Glutamatergic neuron (in vitro differentiated cells): ENCODE results near the gene SOWAHC. TPM values are rescaled to one million over a fixed set of nuclear protein-coding genes. Genes with fewer than 3 reads are reported as not detected.
A peak's percentile ranks its signal among the peaks of the same experiment; 100 is the strongest.
"Not testable (repeated sequence)": the region's sequence is repeated elsewhere in the genome, so short reads cannot be mapped to it uniquely, and the experiment has no call there.

Experiments
- DNase-seq: peaks from one replicate; pipeline ENCODE4 v3.0.0; 2022
- H3K27ac Mint-ChIP-seq: one replicate; pipeline ENCODE4 v1.8.0; 2020; ENCODE audit warnings: mild to moderate bottlenecking, mixed read lengths, inconsistent platforms; ENCODE audit not compliant: unreplicated experiment
- H3K27me3 Mint-ChIP-seq: one replicate; pipeline ENCODE4 v1.8.0; 2020; ENCODE audit warnings: mild to moderate bottlenecking, moderate library complexity, mixed read lengths, inconsistent platforms; ENCODE audit not compliant: unreplicated experiment
- H3K36me3 Mint-ChIP-seq: one replicate; pipeline ENCODE4 v1.8.0; 2020; ENCODE audit warnings: mild to moderate bottlenecking, mixed read lengths, inconsistent platforms; ENCODE audit not compliant: unreplicated experiment
- H3K4me1 Mint-ChIP-seq: one replicate; pipeline ENCODE4 v1.8.0; 2020; ENCODE audit warnings: mild to moderate bottlenecking, low read depth, mixed read lengths, inconsistent platforms; ENCODE audit not compliant: unreplicated experiment
- H3K4me3 Mint-ChIP-seq: one replicate; pipeline ENCODE4 v1.8.0; 2020; ENCODE audit warnings: mild to moderate bottlenecking, mixed read lengths, inconsistent platforms; ENCODE audit not compliant: unreplicated experiment
- H3K9me3 Mint-ChIP-seq: one replicate; pipeline ENCODE4 v1.8.0; 2020; ENCODE audit warnings: mild to moderate bottlenecking, moderate library complexity, mixed read lengths, inconsistent platforms; ENCODE audit not compliant: unreplicated experiment
- total RNA-seq: library from RNA; stranded (reverse); fragmentation: NEBNext Ultra II Directional; extraction: Animal tissue kit (Norgen Biotek cat#: 25700); gene quantifications from one replicate; pipeline ENCODE4 v1.2.1, GENCODE V29; 2021; ENCODE audit not compliant: unreplicated experiment
- TF ChIP-seq, protein P1 (sequence below): fragments of 200-600 bp; sonication (generic); IDR thresholded peaks from one replicate; pipeline ENCODE4 v1.5.0; 2021; ENCODE audit not compliant: partially characterized antibody, unreplicated experiment

Gene SOWAHC
- total RNA-seq, 1 donor from 2014 or later = 12.9 TPM

DNA sequence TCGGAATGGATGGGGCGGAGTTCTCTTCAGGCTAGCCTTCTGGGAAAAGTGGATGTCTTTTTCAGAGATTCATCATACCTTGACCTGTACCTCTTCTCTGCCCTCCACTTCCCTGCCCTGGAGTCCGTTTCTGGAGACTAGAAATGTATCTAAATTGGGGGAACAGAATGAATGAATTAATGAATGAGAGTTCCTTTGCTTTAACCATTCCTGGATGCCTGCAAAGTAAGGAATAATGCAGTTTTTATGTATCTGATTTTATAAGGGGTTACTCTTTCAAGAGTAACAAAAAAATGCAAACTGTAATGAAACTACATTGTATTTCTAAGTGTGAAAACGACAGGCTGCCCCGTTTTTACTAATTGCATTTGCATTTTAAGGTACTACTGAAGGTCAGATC is 2.0 kb downstream of the SOWAHC start:
- H3K4me1 Mint-ChIP-seq = peaks cover 12% of the 10 kb centered on the region
- TF ChIP-seq, protein P1, sequence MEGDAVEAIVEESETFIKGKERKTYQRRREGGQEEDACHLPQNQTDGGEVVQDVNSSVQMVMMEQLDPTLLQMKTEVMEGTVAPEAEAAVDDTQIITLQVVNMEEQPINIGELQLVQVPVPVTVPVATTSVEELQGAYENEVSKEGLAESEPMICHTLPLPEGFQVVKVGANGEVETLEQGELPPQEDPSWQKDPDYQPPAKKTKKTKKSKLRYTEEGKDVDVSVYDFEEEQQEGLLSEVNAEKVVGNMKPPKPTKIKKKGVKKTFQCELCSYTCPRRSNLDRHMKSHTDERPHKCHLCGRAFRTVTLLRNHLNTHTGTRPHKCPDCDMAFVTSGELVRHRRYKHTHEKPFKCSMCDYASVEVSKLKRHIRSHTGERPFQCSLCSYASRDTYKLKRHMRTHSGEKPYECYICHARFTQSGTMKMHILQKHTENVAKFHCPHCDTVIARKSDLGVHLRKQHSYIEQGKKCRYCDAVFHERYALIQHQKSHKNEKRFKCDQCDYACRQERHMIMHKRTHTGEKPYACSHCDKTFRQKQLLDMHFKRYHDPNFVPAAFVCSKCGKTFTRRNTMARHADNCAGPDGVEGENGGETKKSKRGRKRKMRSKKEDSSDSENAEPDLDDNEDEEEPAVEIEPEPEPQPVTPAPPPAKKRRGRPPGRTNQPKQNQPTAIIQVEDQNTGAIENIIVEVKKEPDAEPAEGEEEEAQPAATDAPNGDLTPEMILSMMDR = no peak
- peak overlapping the region; percentile 56 for H3K27ac Mint-ChIP-seq
- no peaks in the 10 kb centered on the region for H3K36me3 Mint-ChIP-seq
- H3K4me3 Mint-ChIP-seq = peak overlapping the region; percentile 88
- no peak for DNase-seq
- H3K9me3 Mint-ChIP-seq = peaks cover 8% of the 10 kb centered on the region
- H3K27me3 Mint-ChIP-seq = peaks cover 6% of the 10 kb centered on the region

DNA sequence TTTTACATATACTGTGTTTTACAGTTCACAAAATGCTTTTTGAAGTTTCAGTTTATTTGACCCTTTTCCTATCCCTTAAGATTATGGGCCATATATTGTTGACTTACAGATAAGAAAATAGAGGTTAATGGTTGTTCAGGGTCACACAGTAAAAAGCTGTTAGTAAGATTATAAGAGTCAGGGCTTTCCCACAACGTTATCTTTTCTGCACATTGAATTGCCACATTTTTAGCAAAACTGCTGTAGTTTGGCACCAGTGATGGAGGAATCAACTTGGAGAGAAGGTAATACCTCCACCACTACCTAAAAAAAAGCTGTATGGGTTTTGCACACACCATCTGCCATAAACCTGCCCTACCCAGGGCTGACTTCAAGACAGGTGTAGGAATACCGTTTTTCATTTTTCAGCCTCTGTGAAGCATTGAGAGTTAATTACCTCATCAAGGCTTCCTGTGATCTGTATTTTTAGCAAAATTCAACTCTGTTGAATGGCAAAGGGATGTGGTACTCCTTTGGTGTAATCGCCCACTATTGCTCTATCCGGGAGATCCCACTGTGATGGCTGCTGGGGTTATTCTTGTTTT is 5.0 kb downstream of the SOWAHC start:
- no peaks in the 10 kb centered on the region for H3K27me3 Mint-ChIP-seq
- H3K36me3 Mint-ChIP-seq = no peaks in the 10 kb centered on the region
- DNase-seq = no peak
- no peak overlapping the region for H3K27ac Mint-ChIP-seq
- H3K4me1 Mint-ChIP-seq = peaks cover 6% of the 10 kb centered on the region
- H3K4me3 Mint-ChIP-seq = no peak overlapping the region
- H3K9me3 Mint-ChIP-seq = peaks cover 2% of the 10 kb centered on the region
- TF ChIP-seq, protein P1 = no peak

DNA sequence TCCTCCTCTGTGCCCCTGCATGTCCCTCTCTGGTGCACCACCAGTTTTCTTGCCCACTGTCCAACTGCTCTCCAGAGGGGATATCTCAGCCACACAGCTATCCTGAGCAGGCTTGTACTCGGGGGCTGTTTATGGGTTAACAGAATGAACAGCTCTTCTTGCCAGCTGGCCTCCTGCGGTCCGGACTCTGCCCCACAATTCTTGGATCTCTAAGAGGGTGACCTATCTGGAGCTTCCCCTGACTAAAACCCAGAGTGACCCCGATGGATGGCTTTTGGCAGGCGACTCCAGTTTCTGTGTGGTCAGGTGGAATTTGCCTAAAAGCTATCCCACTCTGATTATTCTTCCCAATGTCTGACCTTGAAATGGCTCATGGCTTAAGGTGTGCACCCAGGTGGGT is 9.1 kb downstream of the SOWAHC start:
- no peak for DNase-seq
- no peaks in the 10 kb centered on the region for H3K4me1 Mint-ChIP-seq
- no peak overlapping the region for H3K27ac Mint-ChIP-seq
- TF ChIP-seq, protein P1 = no peak
- no peak overlapping the region for H3K4me3 Mint-ChIP-seq
- H3K36me3 Mint-ChIP-seq = no peaks in the 10 kb centered on the region
- no peaks in the 10 kb centered on the region for H3K27me3 Mint-ChIP-seq
- no peaks in the 10 kb centered on the region for H3K9me3 Mint-ChIP-seq

DNA sequence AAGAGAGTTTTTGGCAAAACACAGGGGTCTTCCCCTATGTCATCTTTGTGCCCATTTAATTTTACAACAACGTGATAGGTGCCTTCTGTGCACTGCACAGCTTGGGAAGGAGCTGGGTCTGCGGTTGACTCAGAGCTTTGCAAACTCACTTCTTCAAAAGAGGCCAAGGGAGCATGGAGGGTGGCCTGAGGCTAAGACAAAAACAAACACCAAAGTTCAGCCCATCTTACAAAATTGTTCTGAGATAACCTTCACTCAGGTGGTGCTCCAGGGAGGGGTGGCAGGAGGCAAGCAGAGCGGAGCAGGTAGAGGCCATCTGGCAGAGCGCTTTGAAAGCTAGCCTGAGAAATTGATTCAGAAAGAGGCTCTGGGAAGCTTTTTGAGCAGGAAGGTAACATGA is 9.8 kb downstream of the SOWAHC start:
- TF ChIP-seq, protein P1 = no peak

DNA sequence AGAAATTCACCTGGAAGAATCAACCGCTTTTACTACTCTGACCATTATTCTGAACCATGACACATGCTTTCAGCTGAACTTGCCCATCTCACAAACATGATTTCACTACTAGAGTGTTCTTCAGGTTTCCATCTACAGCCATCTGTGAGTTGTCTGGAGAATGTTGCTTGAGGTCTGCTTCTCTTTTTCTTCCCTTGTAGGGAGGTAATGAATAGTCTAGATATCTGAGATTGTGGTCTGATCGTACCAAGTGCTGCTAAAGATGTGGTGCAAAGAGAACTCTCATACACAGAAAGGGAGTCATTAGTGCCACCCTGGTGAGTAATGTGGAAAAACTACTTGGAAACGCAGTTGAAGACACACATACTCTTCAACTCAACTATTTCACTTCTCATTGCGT is 10.2 kb downstream of the SOWAHC start:
- Mint-ChIP-seq H3K36me3 (no peaks in the 10 kb centered on the region), H3K27me3 (no peaks in the 10 kb centered on the region), H3K4me3 (no peak overlapping the region), H3K4me1 (no peaks in the 10 kb centered on the region), H3K27ac (no peak overlapping the region), H3K9me3 (no peaks in the 10 kb centered on the region)
- DNase-seq = no peak
- TF ChIP-seq, protein P1 = no peak

More for the DNA sequence above, 9.8 kb downstream of the SOWAHC start:
- no peak for DNase-seq
- H3K4me1 Mint-ChIP-seq = no peaks in the 10 kb centered on the region
- H3K27me3 Mint-ChIP-seq = no peaks in the 10 kb centered on the region
- H3K4me3 Mint-ChIP-seq = no peak overlapping the region
- no peaks in the 10 kb centered on the region for H3K36me3 Mint-ChIP-seq
- no peaks in the 10 kb centered on the region for H3K9me3 Mint-ChIP-seq
- no peak overlapping the region for H3K27ac Mint-ChIP-seq

DNA sequence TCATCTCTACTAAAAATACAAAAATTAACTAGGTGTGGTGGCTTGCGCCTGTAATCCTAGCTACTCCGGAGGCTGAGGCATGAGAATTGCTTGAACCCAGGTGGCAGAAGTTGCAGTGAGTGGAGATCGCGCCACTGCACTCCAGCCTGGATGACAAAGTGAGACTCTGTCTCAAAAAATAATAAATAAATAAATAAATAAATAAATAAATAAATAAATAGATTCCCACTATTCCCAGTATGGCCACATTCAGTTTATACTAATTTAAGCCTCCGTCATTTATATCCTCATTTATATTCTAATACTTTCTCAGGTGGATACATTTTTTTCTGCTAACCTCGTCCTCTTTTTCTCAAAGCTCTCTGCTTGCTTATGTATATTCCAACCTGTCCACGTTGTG is 14.2 kb downstream of the SOWAHC start:
- not testable (repeated sequence) for H3K36me3 Mint-ChIP-seq, H3K4me3 Mint-ChIP-seq, DNase-seq, H3K27me3 Mint-ChIP-seq, H3K9me3 Mint-ChIP-seq, H3K27ac Mint-ChIP-seq, H3K4me1 Mint-ChIP-seq
